DND-41 (cell line): ENCODE data around the gene CX3CR1.
A peak's percentile ranks its signal among the peaks of the same experiment; 100 is the strongest.

Experiments
- ATAC-seq: fragments of 200-7000 bp; cut with Tn5 transposase; 3 replicates; pipeline ENCODE4 v1.9.1; 2021; ENCODE audit warnings: low read depth; ENCODE audit not compliant: insufficient read depth
- DNase-seq: peaks from one replicate; pipeline ENCODE4 v3.0.0-alpha.2; 2020
- H2AFZ ChIP-seq: 2 replicates; pipeline ENCODE4 v1.6.0; 2012; ENCODE audit warnings: low read depth, low read length
- H3K27ac ChIP-seq: 2 replicates; pipeline ENCODE4 v1.5.1; 2012; ENCODE audit warnings: low read length, inconsistent platforms
- H3K27me3 ChIP-seq: fragments of 200-600 bp; sonication (generic); 2 replicates; pipeline ENCODE4 v1.6.0; 2012; ENCODE audit warnings: low read length, mild to moderate bottlenecking, inconsistent platforms; ENCODE audit not compliant: insufficient read depth, poor library complexity
- H3K36me3 ChIP-seq: 2 replicates; pipeline ENCODE4 v1.5.1; 2012; ENCODE audit warnings: low read length, inconsistent platforms; ENCODE audit not compliant: insufficient read depth
- H3K4me1 ChIP-seq: 2 replicates; pipeline ENCODE4 v1.5.1; 2012; ENCODE audit warnings: mild to moderate bottlenecking, low read length; ENCODE audit not compliant: insufficient read depth
- H3K4me2 ChIP-seq: 2 replicates; pipeline ENCODE4 v1.6.0; 2012; ENCODE audit warnings: mild to moderate bottlenecking, moderate library complexity, low read length, inconsistent platforms; ENCODE audit not compliant: insufficient read depth
- H3K4me3 ChIP-seq, 2 experiments: fragments of 200-600 bp in 1 of 2; shearing (Covaris generic) in 1 of 2; 2 replicates each; pipeline ENCODE4 v1.5.1; 2012 to 2016; ENCODE audit warnings: inconsistent platforms in 2 of 2, low read length in 2 of 2, mild to moderate bottlenecking in 2 of 2, low read depth in 1 of 2, moderate library complexity in 1 of 2
- H3K79me2 ChIP-seq: 2 replicates; pipeline ENCODE4 v1.6.0; 2012; ENCODE audit warnings: low read length, inconsistent platforms; ENCODE audit not compliant: insufficient read depth
- H3K9ac ChIP-seq: 2 replicates; pipeline ENCODE4 v1.6.0; 2012; ENCODE audit warnings: low read depth, mild to moderate bottlenecking, inconsistent platforms, low read length, moderate library complexity
- H3K9me3 ChIP-seq: 2 replicates; pipeline ENCODE4 v1.5.1; 2012; ENCODE audit warnings: low read length, moderate library complexity, mild to moderate bottlenecking, inconsistent platforms; ENCODE audit not compliant: insufficient read depth, severe bottlenecking
- H4K20me1 ChIP-seq: 2 replicates; pipeline ENCODE4 v1.6.0; 2012; ENCODE audit warnings: low read length; ENCODE audit not compliant: insufficient read depth
- EZH2 ChIP-seq: IDR thresholded peaks from 3 replicates; pipeline ENCODE4 v1.6.1; 2012; ENCODE audit warnings: borderline replicate concordance, low read depth, mild to moderate bottlenecking, moderate library complexity, low read length, inconsistent platforms; ENCODE audit not compliant: severe bottlenecking
- TF ChIP-seq, protein P1 (sequence below): IDR thresholded peaks from 2 replicates; pipeline ENCODE4 v1.5.1; 2012; ENCODE audit warnings: borderline replicate concordance, low read length, moderate library complexity, mild to moderate bottlenecking; ENCODE audit not compliant: poor library complexity, severe bottlenecking; ENCODE audit errors: extremely low read depth

The CX3CR1 gene

DNA sequence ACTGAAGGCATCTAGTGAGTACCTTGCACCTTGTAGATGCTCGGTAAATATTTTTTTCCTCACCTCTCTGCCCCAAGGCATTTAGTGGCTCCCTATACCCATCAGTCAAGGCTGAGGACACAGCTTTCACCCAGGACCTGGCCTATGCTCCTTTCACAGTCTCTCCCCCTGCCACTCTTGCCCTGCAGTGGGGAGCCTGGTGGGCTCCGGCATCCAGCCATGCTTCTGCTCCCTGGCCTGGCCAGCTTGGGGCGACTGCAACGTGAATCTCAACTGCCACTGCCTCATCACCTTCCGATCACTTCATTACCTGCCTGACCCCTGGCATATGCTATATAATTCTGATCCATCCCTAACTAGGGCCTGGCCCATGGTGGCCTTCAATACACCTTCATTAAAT lies 735 bp upstream of the CX3CR1 start:
- Histone ChIP-seq H3K4me2 (no peak overlapping the region), H3K27me3 (no peaks in the 10 kb centered on the region), H3K4me3 (no peak overlapping the region), H2AFZ (no peak overlapping the region), H3K36me3 (no peaks in the 10 kb centered on the region), H3K9me3 (no peaks in the 10 kb centered on the region), H4K20me1 (no peaks in the 10 kb centered on the region), H3K27ac (no peak overlapping the region), H3K4me1 (peaks cover 17% of the 10 kb centered on the region), H3K79me2 (no peaks in the 10 kb centered on the region), H3K9ac (no peak overlapping the region)
- DNase-seq (no peak), ATAC-seq (no peak)
- TF ChIP-seq, protein P1, sequence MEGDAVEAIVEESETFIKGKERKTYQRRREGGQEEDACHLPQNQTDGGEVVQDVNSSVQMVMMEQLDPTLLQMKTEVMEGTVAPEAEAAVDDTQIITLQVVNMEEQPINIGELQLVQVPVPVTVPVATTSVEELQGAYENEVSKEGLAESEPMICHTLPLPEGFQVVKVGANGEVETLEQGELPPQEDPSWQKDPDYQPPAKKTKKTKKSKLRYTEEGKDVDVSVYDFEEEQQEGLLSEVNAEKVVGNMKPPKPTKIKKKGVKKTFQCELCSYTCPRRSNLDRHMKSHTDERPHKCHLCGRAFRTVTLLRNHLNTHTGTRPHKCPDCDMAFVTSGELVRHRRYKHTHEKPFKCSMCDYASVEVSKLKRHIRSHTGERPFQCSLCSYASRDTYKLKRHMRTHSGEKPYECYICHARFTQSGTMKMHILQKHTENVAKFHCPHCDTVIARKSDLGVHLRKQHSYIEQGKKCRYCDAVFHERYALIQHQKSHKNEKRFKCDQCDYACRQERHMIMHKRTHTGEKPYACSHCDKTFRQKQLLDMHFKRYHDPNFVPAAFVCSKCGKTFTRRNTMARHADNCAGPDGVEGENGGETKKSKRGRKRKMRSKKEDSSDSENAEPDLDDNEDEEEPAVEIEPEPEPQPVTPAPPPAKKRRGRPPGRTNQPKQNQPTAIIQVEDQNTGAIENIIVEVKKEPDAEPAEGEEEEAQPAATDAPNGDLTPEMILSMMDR = no peak
- no peak for TF ChIP-seq EZH2

DNA sequence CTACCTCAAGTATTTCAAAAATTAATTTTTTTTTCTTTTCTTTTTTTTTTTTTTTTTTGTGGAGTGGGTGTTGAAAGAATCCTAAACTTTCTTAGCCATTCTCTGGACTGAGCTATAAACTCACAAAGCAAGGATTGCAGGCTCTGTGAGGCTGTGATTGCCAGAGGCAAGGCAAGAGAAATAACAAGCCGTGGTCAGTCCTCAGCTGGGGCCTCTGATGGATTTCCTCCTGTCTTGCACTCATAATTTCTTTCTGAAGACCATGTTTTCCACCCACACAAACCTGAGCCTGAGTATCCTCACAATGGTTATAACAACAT lies 1.3 kb downstream of the CX3CR1 start:
- no peaks in the 10 kb centered on the region for H4K20me1 ChIP-seq
- no peak for TF ChIP-seq EZH2
- TF ChIP-seq, protein P1 = no peak

DNA sequence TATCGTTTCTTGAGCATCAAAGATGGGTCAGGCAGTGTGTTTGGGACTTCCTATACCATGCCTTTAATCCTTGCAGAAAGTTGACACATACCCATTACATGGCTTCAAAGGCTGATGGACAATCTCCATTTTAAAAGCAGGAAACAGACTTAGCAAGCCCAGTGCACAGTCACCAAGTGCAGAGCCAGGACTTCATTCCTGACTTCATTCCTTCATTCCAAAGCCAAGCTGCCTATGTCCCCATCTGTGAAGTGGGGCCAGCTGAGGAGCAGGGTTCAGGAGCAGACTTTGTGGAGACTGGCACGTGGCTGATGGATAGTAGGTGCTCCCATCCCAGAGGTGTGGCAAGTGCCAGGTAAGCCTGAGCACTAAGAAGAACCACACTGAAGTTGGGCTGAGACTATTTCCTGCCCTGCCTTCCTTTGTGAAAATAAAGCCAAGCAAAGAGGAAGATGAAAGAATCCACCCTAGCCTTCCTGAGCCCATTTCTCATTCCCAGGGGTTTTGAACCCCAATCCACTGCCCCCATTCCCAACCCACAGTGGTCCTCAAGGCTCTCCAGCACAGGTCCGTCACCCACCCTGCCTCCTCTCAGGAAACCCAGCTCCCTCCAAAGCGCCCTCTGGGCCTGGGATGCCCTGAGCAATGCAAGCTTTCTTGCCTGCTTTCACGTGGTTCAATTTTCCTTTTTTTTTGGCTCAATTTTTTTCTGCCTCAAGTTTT lies 1.8 kb downstream of the CX3CR1 start:
- no peak for DNase-seq
- H3K27me3 ChIP-seq = no peaks in the 10 kb centered on the region
- no peak overlapping the region for H3K4me3 ChIP-seq
- no peak overlapping the region for H3K9ac ChIP-seq
- peaks cover 9% of the 10 kb centered on the region for H3K4me1 ChIP-seq
- H3K79me2 ChIP-seq = no peaks in the 10 kb centered on the region
- H2AFZ ChIP-seq = no peak overlapping the region
- ATAC-seq = no peak
- H3K9me3 ChIP-seq = no peaks in the 10 kb centered on the region
- no peak overlapping the region for H3K27ac ChIP-seq
- no peak overlapping the region for H3K4me2 ChIP-seq
- H4K20me1 ChIP-seq = no peaks in the 10 kb centered on the region
- TF ChIP-seq, protein P1 = no peak
- no peak for TF ChIP-seq EZH2
- H3K36me3 ChIP-seq = no peaks in the 10 kb centered on the region

More for the DNA sequence above, 1.3 kb downstream of the CX3CR1 start:
- H3K9ac ChIP-seq = no peak overlapping the region
- no peak overlapping the region for H3K27ac ChIP-seq
- H3K4me2 ChIP-seq = no peak overlapping the region
- H3K27me3 ChIP-seq = no peaks in the 10 kb centered on the region
- no peak overlapping the region for H3K4me3 ChIP-seq
- ATAC-seq (no peak), DNase-seq (no peak)
- H3K79me2 ChIP-seq = no peaks in the 10 kb centered on the region
- no peaks in the 10 kb centered on the region for H3K36me3 ChIP-seq
- H3K4me1 ChIP-seq = peaks cover 9% of the 10 kb centered on the region
- no peak overlapping the region for H2AFZ ChIP-seq
- no peaks in the 10 kb centered on the region for H3K9me3 ChIP-seq

DNA sequence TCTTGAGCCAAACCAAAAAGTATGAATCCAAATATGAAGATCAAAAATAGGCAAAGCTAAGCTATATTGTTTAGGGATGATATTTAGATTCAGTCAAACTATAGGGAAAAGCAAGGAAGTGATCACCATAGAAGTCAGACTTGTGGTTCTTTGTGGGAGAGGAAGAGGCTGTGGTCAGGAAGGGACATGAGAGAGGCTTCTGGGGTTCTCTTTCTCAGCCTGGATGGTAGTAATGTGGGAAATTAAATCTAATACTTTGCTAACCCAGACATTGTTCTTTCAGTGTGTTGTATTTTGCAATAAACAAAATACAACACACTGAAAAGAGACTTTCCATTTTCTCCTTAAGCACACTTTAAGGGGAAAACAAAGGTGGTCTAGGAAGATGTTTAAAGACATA lies 3.1 kb downstream of the CX3CR1 start:
- Histone ChIP-seq H2AFZ (no peak overlapping the region), H3K4me1 (peaks cover 9% of the 10 kb centered on the region), H3K9me3 (no peaks in the 10 kb centered on the region), H3K9ac (no peak overlapping the region), H3K27ac (no peak overlapping the region), H3K4me3 (no peak overlapping the region), H3K4me2 (no peak overlapping the region), H3K36me3 (no peaks in the 10 kb centered on the region), H4K20me1 (no peaks in the 10 kb centered on the region), H3K27me3 (no peaks in the 10 kb centered on the region), H3K79me2 (no peaks in the 10 kb centered on the region)
- DNase-seq = no peak
- ATAC-seq = peak; percentile 62; the same call in 1 of the 3 replicates
- TF ChIP-seq, protein P1 = no peak
- TF ChIP-seq EZH2 = no peak
